Adipose tissue (tissue), 3 donors: Measurements from ENCODE around the gene SORL1-AS1.

Experiments
- H3K27ac ChIP-seq: one replicate; pipeline ENCODE4 v1.5.1; 2013; ENCODE audit warnings: low read depth, low read length
- WGBS, 3 donors: extraction: QIAGEN DNeasy Blood & Tissue Kit; methylation state at CpG; one replicate each; pipeline ENCODE4 v1.1.7; 2013; 5-methylcytosine and 5-hydroxymethylcytosine counted together
- donor health status: healthy with polysubstance abuse.
- donor health status: Bipolar disorder and iron deficiency.
- donor health status: healthy.

Gene SORL1-AS1

DNA sequence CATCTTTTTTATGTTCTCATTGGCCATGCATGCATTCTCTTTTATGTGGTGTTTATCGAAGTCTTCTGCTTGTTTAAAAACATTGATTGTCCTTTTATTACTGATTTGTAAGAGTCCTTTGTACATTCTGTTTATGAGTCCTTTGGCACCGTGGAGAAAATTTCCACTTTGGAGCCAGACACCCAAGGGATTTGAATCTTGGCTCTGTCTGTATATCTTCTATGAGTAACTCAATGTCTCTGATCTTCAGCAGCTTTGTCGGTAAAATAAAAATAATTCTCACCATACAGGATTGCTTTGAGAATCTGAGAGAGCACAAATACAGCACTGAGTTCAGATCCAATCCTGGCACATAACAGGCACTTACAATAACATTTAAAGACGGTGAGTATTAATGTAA is 13.4 kb downstream of the SORL1-AS1 start:
- WGBS, 3 donors, result 63 to 83% (median 67%) methylated on average over 4 of the region's 4 CpGs
- no peak overlapping the region for H3K27ac ChIP-seq

DNA sequence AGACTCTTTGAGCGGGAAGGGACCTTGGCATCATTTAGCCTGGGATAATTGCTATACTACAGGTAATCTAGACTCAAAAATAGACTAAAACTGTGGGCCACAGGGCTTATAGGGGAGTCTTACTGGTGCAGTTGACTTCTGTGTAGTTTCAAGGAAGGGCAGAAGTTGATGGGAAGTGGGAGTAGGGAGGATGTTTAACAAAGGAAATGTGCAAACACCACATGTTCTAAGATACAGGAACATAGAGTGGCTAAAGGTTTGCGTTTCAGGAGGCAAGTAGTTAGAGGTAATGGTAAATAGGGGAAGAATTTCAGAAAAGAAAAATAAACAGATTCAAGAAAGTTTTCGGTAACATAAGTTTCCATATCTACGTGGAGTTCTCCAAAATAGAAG is 15.1 kb downstream of the SORL1-AS1 start:
- WGBS, 3 donors, result 62 to 75% (median 72%) methylated on average over 4 of the region's 4 CpGs
- no peak overlapping the region for H3K27ac ChIP-seq

DNA sequence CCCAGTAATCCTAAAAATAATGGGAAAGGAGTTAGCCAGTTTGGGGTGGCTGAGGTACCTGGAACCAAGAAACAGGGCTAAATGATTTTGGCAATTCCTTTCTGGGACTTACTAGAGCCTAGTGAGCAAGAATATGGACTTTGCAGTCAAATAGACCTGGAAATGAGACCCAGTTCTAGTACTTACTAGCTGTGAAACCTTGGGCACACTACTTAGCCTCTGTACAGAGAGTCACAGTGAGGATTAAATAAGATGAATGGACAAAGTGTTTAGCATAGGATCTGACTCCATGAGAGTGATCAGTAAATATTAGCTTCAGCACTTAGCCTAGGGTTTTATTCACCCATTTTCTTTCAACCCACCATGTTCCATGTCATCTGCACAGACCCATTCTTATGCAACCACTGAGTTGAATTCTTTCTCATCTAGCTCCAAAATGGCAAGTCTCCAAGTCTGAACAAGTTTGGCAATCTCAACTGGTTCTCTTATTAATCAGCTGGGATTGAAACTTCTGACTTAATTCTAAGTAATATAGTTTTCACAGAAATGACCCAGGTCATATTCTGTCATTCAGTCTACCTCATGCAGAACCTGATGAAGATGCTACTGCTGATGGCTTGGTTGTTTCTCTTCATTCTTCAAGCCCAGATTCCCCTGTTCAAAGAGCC is 15.6 kb downstream of the SORL1-AS1 start:
- no peak overlapping the region for H3K27ac ChIP-seq

DNA sequence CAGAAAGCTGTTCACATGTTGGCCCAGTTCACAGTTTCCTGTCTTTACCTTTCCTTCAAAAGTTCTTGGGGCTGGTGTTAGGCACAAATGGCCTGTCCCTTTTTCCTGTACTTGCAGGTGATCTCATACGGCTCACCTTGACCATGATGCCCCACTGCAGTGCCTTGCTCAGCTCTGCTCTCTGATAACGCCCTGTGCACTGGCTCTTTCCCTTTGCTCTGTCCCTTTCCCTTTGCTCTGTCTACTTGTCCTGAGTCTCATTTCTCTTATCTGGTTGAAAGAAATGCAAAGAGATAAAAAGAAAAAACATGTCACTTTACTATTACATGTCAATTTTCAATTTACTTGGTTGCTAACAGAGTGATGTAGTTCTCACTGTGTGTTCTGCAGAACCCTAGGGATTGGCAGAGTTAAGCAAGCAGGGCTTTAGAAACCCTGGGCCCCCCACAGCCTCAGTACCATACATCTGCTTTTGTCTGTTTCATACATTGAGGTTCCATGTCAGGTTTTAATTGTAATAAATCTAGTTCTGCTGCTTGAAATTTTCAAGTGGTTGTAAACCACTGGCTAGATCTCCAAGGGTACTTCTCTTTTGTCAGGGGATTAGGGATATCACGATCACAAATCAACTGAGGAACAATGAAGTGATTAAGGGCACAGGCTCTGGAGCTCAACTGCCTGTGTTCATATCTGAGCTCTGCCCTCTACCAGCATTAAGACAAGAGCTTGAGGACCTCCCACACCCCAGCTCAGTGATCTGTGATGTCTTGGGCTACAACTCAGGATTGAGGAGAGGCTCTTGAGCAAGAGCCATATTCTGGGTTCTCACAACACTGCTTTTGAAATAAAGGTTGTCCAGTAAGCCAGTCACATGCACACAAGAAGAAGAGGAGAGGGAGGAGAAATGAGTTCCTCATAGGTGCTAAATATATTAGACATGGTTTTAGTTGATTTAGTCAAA is 16.9 kb downstream of the SORL1-AS1 start:
- WGBS, 3 donors, result 69 to 77% (median 76%) methylated on average over 3 of the region's 3 CpGs
- H3K27ac ChIP-seq, result no peak overlapping the region

DNA sequence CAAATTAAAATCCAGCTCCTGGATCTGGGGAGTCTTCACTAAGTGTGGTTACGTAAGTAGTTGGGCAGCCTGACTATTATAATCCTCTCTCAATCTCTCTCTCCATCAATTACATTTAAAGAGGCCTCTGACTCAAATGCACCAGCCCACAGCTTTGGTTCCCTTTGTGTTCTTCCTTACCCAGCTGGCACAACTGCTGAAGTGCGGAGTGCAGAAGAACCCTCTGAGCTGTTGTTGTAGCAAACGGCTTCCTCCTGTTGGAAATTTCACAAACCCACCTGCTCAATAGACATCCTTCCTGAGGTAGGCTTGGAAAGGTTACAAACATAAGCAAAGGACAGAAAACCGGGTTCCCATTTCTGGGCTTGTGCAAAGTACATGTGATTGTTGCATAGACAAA is 17.6 kb downstream of the SORL1-AS1 start:
- WGBS, 3 donors, result 54 to 70% (median 60%) methylated on average over 4 of the region's 4 CpGs

DNA sequence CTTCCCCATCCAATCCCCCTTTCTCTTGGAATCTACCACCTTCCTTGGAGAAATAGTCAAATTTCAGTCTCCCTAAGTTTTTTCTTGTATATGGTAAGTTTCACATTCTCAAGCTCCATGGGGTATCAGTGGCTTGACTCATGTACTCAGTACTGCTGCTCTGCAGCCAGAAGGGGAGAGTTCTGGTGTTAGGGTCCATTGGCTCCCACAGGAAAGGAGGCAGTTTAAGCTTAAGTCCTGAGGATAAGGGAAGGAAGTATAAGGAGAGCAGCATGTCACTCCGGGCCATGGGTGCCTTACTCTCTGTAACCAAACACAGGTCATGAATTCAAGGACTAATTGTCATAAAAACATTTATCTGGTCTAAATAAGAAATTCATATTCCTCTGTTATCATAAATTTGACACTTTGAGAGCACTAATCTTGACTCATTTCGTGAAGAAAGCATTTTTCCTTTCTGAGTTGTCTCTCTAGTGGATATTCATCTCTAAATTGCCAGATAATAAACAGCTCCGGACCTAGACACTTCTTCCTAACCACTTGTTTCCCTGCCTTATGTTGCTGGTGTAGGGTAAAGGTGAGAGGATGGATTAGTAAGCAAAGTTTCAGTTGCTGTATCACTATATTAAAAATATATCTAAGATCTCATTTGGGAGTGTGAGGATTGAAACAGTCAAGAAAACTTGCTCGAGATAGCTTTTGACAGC is 20.8 kb downstream of the SORL1-AS1 start:
- H3K27ac ChIP-seq, result no peak overlapping the region
- WGBS, 3 donors, result 74 to 77% (median 74%) methylated on average over 4 of the region's 4 CpGs

More for the DNA sequence above, 17.6 kb downstream of the SORL1-AS1 start:
- H3K27ac ChIP-seq, result no peak overlapping the region

DNA sequence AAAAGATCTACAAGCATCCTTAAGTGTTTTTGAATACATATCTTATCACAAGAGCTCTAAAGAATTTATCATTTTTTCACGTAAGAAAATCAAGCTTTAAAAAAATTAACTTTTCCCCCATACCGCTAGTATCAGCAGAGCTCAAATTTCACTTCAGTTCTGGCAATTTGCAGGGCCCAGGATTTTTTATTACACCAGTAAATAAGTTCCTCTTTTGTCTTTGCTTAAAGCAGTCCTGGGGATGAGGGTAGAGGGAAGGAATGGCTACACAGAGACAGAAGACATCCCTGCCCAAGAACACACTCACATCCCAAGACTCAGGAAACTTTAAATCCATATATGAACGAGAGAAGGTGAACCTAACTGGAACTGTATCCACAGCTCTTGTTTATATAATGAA is 23.2 kb downstream of the SORL1-AS1 start:
- 24 to 42% (median 27%) methylated on average over 3 of the region's 3 CpGs for WGBS, 3 donors

DNA sequence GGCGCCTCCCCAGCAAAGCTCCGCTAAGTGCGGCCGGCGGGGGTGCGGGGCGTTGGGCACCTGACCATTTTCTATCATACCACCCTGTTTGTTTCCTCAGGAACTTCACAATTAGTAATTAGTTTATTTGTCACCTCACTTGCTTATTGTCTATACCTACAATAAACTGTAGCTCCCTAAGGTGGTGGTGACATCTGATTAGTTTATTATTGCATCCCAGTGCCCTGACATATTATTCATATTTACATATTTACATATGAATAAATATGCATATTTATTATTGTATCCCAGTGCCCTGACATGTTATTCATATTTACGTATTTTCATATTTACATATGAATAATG is 25.4 kb downstream of the SORL1-AS1 start:
- WGBS, 3 donors, result 12 to 16% (median 13%) methylated on average over 7 to 8 of the region's 8 CpGs
- H3K27ac ChIP-seq, result no peak overlapping the region

More for the DNA sequence above, 23.2 kb downstream of the SORL1-AS1 start:
- H3K27ac ChIP-seq, result no peak overlapping the region

DNA sequence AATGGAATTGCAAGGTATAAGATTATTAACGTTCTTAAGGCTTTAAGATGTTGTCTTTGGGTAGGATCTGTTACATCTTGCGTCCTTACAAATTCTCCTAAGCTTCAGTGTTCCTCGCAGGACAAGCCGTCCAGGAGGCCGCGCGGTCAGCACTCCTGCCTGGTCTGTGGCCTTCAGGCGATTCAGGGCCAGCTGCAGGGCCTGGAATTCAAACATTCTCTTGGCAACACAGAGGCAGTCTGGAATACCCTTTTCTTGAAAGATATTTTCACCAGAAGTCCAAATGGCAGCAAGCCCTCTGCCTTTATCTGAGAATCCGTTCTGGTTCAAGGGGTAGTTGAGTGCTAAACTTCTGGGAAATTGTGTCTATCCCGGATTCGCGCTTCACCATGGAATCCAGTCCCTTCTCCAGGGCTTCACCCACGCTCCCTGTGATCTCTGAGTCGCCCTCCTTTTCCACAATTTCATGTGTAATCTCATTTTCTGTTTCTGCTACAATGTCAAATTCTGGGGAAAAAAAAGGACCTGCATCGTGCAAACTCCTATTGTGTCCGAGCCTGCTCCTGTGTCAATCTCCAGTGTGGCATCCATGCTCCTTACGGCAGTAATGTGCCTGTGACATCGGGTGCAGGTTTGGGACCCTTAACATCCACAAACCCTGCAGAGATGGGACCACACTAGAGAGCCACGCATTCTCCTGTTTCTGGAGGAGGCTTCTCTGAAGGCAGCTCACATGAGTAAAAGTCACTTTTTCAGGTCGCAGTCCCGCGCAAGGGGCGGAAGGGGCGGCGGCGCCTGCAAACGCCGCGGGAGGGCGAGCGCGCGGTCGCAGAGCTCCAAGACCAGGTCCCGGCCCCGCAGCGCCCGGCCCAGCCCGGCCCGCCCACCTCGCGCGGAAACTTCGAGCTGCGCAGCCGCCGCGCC is 26.0 kb downstream of the SORL1-AS1 start:
- 23 to 27% (median 27%) methylated on average over 46 to 48 of the region's 48 CpGs for WGBS, 3 donors

DNA sequence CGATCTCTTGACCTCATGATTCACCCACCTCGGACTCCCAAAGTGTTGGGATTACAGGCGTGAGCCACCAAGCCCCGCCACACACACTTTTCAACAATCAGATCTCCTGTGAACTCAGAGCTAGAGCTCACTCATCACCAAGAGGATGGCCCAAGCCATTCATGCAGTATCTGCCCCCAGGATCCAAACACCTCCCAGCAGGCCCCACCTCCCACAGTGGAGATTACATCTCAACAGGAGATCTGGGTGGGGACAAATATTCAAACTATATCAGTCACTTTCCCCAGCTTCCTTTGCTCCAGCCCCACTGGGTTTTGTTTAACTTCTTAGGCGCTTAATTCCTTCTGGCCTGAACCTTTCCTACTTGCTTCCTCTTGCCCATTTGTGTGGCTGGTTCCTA is 26.9 kb downstream of the SORL1-AS1 start:
- 94 to 96% (median 95%) methylated on average over 5 of the region's 5 CpGs for WGBS, 3 donors
- no peak overlapping the region for H3K27ac ChIP-seq

More for the DNA sequence above, 26.0 kb downstream of the SORL1-AS1 start:
- no peak overlapping the region for H3K27ac ChIP-seq

DNA sequence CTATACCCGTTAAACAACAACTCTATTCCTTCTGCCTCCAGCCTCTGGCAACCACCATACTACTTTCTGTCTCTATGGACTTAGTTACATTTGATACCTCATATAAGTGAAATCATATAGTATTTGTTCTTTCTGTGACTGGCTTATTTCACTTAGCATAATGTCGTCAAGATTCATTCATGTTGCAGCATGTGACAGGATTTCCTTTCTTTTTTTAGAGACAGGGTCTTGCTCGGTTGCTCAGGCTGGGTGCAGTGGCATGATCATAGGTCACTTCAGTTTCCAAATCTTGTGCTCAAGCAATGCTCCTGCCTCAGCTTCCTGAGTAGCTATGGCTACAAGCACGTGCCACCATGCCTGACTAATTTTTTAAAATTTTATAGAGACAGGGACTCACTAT is 30.1 kb downstream of the SORL1-AS1 start:
- no peak overlapping the region for H3K27ac ChIP-seq
- WGBS, 3 donors, result 35 to 59% (median 42%) methylated on average over 4 of the region's 4 CpGs

DNA sequence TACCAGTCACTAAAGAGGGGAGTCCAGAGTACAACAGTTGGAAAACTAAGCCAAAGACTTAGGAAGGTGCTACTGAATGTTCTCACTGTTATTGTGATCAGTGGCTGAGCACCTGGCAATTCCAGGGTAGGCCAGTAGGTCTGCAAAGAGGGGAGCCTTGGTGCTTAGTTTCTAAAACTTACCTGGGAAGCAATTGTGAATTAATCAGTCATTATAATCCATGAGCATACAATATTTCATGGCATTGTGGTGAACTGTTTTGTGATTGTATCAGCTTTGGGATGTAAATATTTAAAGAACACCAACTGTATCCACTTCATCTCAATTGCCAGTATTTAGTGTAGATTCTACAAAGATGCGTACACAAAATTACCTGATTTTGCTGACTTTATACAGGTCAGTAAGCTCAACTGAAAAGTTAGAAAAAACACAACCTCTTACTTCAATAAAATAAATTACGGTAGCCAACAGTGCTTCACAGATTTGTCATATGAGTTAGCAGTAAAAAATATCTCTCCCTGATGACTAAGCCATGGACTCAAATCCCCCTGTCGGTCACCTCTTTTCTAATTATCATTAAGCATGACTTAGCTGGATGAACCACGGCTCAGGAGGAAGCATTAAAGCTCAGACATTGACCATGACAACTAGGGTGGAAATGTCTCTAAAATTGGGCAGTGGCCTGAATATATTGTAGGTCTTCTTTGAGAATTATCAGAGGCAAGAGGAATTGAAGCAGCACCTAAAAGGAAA is 31.4 kb downstream of the SORL1-AS1 start:
- H3K27ac ChIP-seq, result no peak overlapping the region
- WGBS, 3 donors, result 58 to 77% (median 69%) methylated on average over 4 of the region's 4 CpGs

DNA sequence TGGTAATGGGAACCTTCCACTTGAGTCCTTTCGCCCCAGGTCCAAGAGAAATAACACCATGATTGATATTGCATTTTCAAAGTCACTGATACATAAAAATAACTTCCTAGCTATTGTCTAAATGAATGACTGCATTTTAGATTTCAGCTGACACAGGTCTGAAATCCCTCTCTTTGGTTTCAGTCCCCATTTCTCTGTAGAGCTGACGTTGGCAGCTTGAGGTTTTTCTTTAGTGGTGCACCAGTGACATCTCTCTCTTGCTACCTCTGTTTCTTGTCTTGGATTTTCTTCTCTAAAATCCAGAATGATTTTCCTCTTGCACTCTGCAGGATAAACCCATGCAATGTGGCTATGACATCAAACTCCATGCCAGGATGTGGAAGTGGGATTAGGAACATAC is 32.4 kb downstream of the SORL1-AS1 start:
- 80 to 90% (median 84%) methylated on average over 2 of the region's 2 CpGs for WGBS, 3 donors
- no peak overlapping the region for H3K27ac ChIP-seq

DNA sequence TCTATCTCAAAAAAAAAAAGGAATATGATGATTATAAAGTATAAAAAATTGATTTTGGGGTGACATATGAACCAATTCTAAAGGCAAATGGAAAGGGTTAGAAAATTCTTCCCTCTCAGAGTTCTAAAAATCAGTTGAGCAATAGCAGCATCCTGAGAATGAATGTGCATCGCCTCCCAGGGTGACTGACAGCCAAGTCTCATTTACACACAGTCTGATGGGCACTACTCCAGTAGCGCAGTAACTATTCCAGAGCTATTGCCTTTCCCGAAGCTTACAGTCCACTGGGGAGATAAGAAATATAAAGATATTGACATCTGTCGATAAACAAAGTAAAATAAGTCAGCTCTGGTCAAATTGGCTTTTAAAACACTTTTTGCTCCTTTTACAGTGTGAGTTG is 32.9 kb downstream of the SORL1-AS1 start:
- H3K27ac ChIP-seq, result no peak overlapping the region
- 55 to 67% (median 63%) methylated on average over 4 of the region's 4 CpGs for WGBS, 3 donors

DNA sequence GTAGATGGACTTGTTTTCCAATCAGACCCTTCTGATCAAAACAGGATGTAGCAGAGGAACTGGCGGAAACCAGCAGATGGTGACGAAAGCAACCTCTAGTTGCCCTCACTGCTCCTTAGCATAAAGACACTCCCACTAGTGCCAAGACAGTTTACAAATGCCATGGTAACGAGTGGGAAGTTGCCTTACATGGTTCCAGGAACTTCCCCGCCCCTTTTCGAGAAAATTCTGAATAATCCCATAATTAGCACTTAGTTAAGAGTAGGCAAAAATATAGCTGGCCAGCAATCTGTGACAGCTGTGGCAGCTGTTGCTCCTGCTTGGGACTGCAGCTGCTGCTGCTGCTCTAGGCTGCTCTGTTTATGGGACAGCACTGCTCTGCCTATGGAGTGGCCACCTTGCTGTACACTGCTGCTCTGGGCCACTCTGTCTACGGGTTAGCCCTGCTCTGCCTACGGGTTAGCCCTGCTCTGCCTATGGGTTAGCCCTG is 34.1 kb downstream of the SORL1-AS1 start:
- WGBS, 3 donors, result 55 to 65% (median 62%) methylated on average over 7 of the region's 7 CpGs
- H3K27ac ChIP-seq, result no peak overlapping the region

DNA sequence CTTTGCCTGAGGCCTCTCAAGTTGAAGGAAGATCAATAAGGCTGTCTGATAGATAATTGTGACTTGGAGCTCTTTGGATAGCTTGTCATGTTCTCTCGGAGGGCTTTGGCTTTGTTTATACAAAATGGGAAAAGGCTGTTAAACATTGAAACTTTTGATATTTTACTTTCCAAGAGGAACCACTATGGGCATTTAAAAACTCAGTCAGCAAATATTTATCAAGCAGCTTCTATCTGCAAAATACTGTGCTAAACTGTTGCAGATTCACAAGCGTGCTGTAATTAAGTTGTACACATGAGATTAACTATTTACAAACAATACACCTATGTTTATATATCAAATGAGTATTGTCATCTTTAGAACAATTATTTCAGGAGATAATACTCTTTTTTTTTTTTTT is 35.2 kb downstream of the SORL1-AS1 start:
- WGBS, 3 donors, result 24 to 50% (median 32%) methylated on average over 2 of the region's 2 CpGs
- H3K27ac ChIP-seq, result peak overlapping the region; percentile 54

DNA sequence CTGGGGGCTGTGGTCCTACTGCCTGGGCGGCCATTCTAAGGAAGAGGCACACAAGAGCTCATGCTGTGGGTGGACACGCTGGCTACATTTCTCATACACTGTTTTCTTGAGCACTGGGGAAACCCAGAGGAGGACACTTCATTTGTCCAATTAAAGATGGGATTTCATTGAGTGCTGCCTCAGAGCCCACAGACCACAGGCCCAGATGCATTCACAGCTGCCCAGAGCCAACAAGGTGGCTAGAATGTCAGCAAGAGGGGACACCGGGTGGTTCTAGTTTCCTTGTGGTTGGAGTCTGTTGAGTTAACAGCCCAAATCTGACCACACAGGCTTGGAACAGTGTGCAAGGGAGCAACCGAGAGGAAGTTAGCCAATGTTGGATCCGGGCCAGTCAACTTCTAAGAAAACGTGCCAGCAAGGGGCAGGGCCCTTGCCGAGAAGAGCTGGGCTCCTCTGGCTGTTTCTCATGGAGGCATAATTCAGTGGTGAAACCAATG is 35.7 kb downstream of the SORL1-AS1 start:
- 15 to 30% (median 15%) methylated on average over 7 of the region's 7 CpGs for WGBS, 3 donors
- peak overlapping the region; percentile 54 for H3K27ac ChIP-seq
